Peyer's patch (tissue), 4 donors: ENCODE results near the gene SORCS3. TPM values are rescaled to one million over a fixed set of nuclear protein-coding genes. Genes with fewer than 3 reads are reported as not detected.

Experiments
- DNase-seq, 3 donors: peaks; one replicate each; pipeline ENCODE4 v3.0.0-alpha.2; 2017 to 2019
- H3K27ac ChIP-seq, 4 donors: fragments of 200-600 bp; sonication (generic); one replicate each; pipeline ENCODE4 v1.5.1; 2016 to 2019
- H3K27me3 ChIP-seq, 2 donors: fragments of 200-600 bp; sonication (generic); one replicate each; pipeline ENCODE4 v1.5.1; 2019
- H3K36me3 ChIP-seq, 3 donors: fragments of 200-600 bp; sonication (generic); one replicate each; pipeline ENCODE4 v1.5.1; 2016 to 2019
- H3K4me1 ChIP-seq, 4 donors: fragments of 200-600 bp; sonication (generic); one replicate each; pipeline ENCODE4 v1.5.1; 2016 to 2019
- H3K4me3 ChIP-seq, 4 donors: fragments of 200-600 bp; sonication (generic); 1 replicate in 3 of 4; 2 replicates in 1 of 4; pipeline ENCODE4 v1.5.1; 2016 to 2019; ENCODE audit warnings: mild to moderate bottlenecking in 1 of 4
- H3K9me3 ChIP-seq, 4 donors: fragments of 200-600 bp; sonication (generic); one replicate each; pipeline ENCODE4 v1.5.1; 2016 to 2019; ENCODE audit warnings: mild to moderate bottlenecking in 1 of 4
- POLR2A ChIP-seq, 2 donors: fragments of 450-650 bp; IDR thresholded peaks; one replicate each; pipeline ENCODE4 v1.5.1; 2017; ENCODE audit warnings: antibody characterized with exemption in 2 of 2, mild to moderate bottlenecking in 2 of 2, moderate library complexity in 2 of 2
- total RNA-seq, 4 donors: library from RNA; depleted of rRNA; stranded (reverse); fragments of >200 nt; gene quantifications; one replicate each; pipeline ENCODE4 v1.1.0, GENCODE V29; 2016
- TF ChIP-seq, protein P1 (sequence below), 6 experiments: fragments of 450-650 bp in 4 of 6; fragments of 200-600 bp in 2 of 6; sonication (generic) in 1 of 6; IDR thresholded peaks; one replicate each; pipeline ENCODE4 v1.5.1; 2017 to 2019; ENCODE audit warnings: antibody characterized with exemption in 6 of 6, mild to moderate bottlenecking in 3 of 6, moderate library complexity in 1 of 6

SORCS3 gene
- total RNA-seq, 4 donors from 2014 or later, result 0.27 to 0.66 TPM; not detected in 2

DNA sequence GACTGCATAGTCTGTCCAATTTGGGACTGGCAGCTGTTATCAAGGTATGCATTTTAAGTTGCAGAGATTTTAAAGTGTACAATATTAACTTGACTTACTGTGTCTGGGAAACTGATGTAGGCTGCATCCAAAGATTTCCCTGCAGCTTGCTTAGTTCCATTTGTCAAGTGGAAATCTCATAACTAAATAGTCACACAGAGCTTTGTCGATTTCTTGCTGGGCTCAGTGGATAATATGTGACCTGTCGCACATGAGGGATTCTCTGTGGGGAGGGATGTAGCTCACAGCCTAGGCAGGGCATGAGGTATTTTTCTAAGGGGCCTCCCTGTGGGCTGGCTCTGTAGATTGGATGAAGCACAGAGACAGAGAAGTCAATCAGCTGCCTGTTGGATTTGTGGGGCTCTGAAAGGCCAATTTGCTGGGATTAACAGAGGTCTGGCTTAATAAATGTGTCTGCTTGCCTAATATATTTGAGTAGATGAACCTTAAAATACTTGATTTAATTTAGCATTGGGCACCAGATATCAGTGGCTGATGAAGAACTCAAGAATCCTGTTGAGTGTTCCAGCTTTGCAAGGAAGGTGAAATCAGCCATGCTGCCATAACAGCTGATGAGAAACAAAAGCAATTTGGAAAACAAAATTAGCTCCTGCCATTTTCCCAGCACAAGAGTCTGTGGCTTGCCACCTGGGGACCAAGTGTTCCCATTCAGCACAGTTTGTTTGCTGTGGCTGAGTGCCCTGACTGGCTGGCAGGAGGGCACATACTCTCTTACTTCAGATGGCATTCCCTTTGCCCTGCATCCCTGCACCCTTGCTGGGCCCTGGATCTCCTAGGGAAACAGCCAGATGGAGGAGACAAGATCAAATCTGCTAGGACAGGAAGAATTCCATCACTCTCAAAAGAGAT, 598.5 kb downstream of the SORCS3 start:
- TF ChIP-seq POLR2A (IDR thresholded peaks at IDR 0.05), result no peak
- TF ChIP-seq, protein P1, sequence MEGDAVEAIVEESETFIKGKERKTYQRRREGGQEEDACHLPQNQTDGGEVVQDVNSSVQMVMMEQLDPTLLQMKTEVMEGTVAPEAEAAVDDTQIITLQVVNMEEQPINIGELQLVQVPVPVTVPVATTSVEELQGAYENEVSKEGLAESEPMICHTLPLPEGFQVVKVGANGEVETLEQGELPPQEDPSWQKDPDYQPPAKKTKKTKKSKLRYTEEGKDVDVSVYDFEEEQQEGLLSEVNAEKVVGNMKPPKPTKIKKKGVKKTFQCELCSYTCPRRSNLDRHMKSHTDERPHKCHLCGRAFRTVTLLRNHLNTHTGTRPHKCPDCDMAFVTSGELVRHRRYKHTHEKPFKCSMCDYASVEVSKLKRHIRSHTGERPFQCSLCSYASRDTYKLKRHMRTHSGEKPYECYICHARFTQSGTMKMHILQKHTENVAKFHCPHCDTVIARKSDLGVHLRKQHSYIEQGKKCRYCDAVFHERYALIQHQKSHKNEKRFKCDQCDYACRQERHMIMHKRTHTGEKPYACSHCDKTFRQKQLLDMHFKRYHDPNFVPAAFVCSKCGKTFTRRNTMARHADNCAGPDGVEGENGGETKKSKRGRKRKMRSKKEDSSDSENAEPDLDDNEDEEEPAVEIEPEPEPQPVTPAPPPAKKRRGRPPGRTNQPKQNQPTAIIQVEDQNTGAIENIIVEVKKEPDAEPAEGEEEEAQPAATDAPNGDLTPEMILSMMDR (IDR thresholded peaks at IDR 0.05), result no peak
- no peak for DNase-seq
- Histone ChIP-seq H3K36me3 (no peaks in the 10 kb centered on the region), H3K9me3 (no peaks in the 10 kb centered on the region), H3K4me3 (no peak overlapping the region), H3K27me3 (no peaks in the 10 kb centered on the region), H3K4me1 (peaks cover 0 to 14% (median 0%) of the 10 kb centered on the region in 4 donors), H3K27ac (no peak overlapping the region)

DNA sequence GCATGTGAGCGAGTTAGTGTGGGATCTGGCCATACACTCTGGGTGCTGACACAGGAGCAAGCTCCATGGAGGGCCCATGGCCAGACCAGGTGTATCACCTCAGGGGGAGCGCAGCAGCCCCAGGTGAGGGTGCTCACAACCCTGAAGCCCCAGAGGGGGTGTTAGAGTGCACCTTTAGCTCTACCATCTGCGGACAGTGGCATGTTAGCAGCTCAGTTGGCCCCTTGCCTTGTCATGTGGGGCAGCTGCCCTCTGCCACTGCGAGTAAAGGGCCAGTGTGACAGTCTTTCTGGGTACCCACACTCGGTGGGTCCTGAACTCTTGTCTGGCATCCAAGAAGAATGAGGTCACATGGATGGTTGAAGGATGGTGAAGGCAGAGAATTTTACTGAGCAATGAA, 600.2 kb downstream of the SORCS3 start:
- DNase-seq, result no peak
- Histone ChIP-seq H3K27me3 (no peaks in the 10 kb centered on the region), H3K4me3 (no peak overlapping the region), H3K27ac (no peak overlapping the region), H3K4me1 (peaks cover 0 to 9% (median 0%) of the 10 kb centered on the region in 4 donors), H3K36me3 (no peaks in the 10 kb centered on the region), H3K9me3 (no peaks in the 10 kb centered on the region)
- TF ChIP-seq, protein P1 (IDR thresholded peaks at IDR 0.05), result no peak
- no peak for TF ChIP-seq POLR2A (IDR thresholded peaks at IDR 0.05)

DNA sequence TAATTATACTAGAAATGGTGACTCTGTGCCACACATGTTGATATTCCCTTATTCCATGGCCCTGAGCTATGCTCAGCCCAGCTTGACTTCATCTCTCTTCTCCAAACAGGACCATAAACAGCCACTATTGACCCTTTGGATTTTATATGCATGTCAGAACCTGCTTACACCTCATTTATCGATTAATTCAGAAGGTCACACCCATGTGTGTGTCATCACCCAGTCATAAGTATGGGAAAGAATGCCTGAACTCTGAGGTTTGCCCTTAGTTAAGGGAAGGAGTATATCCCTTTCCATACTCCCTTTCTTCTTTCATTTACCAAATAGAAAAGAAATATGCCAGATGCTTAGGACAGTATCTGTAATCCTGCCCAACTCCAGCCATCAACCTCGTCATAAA, 602.3 kb downstream of the SORCS3 start:
- no peak overlapping the region for H3K4me3 ChIP-seq
- no peaks in the 10 kb centered on the region for H3K9me3 ChIP-seq
- TF ChIP-seq, protein P1 (IDR thresholded peaks at IDR 0.05), result no peak
- no peak for TF ChIP-seq POLR2A (IDR thresholded peaks at IDR 0.05)
- no peaks in the 10 kb centered on the region for H3K36me3 ChIP-seq
- H3K27me3 ChIP-seq, result no peaks in the 10 kb centered on the region
- H3K27ac ChIP-seq, result no peak overlapping the region
- DNase-seq, result peak in 1 of 3 donors; percentile 47
- H3K4me1 ChIP-seq, result peaks cover 0 to under 1% (median 0%) of the 10 kb centered on the region in 4 donors

DNA sequence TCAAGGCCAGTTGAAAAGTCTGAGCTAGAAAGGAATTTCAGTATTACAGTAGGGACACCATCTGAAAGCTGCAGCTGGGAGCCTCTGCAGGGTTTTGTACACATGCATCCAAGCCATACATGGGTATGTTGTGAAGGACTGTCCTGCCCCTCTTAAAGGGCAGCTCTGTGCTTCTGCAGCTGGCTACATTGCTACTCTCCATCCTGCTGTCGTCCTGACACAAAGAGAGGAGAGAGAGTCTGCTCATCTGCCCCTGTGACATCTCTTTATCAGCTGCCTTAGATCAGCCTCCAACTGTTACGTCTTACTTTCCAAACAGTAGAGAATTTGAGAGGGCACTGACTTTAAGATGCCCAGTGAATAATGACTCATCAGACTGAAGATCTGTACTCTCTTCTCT, 602.7 kb downstream of the SORCS3 start:
- Histone ChIP-seq H3K4me1 (no peaks in the 10 kb centered on the region), H3K36me3 (no peaks in the 10 kb centered on the region), H3K4me3 (no peak overlapping the region), H3K27ac (no peak overlapping the region), H3K9me3 (no peaks in the 10 kb centered on the region), H3K27me3 (no peaks in the 10 kb centered on the region)
- TF ChIP-seq, protein P1 (IDR thresholded peaks at IDR 0.05), result no peak
- DNase-seq, result no peak

DNA sequence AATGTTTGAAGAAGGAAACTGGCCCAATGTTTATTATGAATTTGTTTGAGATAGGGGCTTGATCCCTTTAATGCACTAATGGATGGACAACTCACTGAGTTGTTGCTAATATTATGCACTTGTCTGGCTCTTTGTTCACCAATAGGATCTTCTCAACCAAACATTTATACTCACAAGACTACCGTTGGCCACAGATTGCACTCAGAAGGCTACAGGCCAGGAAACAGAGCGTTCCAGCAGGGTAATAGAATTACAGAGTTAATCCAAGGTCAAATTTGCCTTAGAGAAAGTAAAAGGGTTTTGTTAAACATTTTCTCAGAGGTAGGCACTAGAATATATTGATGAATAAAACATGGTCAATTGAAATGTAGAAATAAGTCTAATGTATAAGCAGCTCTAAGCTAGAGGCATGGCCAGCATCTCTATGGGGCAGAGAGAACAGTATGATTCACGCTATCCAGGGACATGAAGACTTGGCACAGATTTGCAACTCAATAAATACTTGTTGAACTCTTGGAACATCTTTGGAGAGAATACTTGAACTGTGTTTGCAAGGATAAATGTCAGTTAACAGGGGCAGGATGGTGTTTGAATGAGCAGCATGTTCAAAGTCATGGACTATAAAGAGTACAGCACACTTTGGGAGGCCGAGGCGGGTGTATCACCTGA, 606.9 kb downstream of the SORCS3 start:
- no peak for TF ChIP-seq POLR2A (IDR thresholded peaks at IDR 0.05)
- TF ChIP-seq, protein P1 (IDR thresholded peaks at IDR 0.05), result no peak
- Histone ChIP-seq H3K9me3 (no peaks in the 10 kb centered on the region), H3K4me1 (no peaks in the 10 kb centered on the region), H3K36me3 (no peaks in the 10 kb centered on the region), H3K4me3 (no peak overlapping the region), H3K27me3 (no peaks in the 10 kb centered on the region), H3K27ac (no peak overlapping the region)
- DNase-seq, result no peak
